IMR-90 (cell line): ENCODE measurements around the gene MGST2. TPM values are rescaled to one million over a fixed set of nuclear protein-coding genes. Genes with fewer than 3 reads are reported as not detected.

ENCODE experiments used
- ATAC-seq: fragments of 200-7000 bp; cut with Tn5 transposase; 2 replicates; pipeline ENCODE4 v1.9.1; 2020; ENCODE audit warnings: low read depth, mild to moderate bottlenecking, moderate library complexity
- BruUV-seq: library from RNA; stranded (reverse); fragments of 400-500 nt; replicated peaks from 2 replicates; lab custom pipeline; 2021; lab: Mats Ljungman, UMichigan
- CTCF ChIA-PET: fragments of 300-600 bp; formaldehyde crosslinking; extraction: SDS; loops from one replicate; lab custom pipeline; 2021; ENCODE audit warnings: antibody characterized with exemption; lab: Yijun Ruan, JAX
- POLR2A ChIA-PET: fragments of 300-600 bp; sonication (Branson Sonifier 250); formaldehyde crosslinking; loops from one replicate; lab custom pipeline; 2022; ENCODE audit warnings: antibody characterized with exemption; ENCODE audit not compliant: unreplicated experiment; lab: Charles Lee
- DNase-seq: peaks from one replicate; pipeline ENCODE4 v3.0.0; 2013
- H2AFZ ChIP-seq: replicated peaks from 2 replicates; pipeline ENCODE3; 2013; ENCODE audit warnings: low read length, mild to moderate bottlenecking; ENCODE audit not compliant: poor library complexity
- H2AK5ac ChIP-seq: 2 replicates; pipeline ENCODE4 v1.6.1; 2013; ENCODE audit warnings: low read depth, low read length, inconsistent platforms
- H2AK9ac ChIP-seq: replicated peaks from 2 replicates; pipeline ENCODE3; 2013; ENCODE audit warnings: mild to moderate bottlenecking, low read depth, low read length, moderate library complexity; ENCODE audit not compliant: poor library complexity
- H2BK120ac ChIP-seq: 2 replicates; pipeline ENCODE4 v1.6.1; 2013; ENCODE audit warnings: low read depth, low read length, inconsistent platforms
- H2BK15ac ChIP-seq: 3 replicates; pipeline ENCODE4 v1.6.1; 2013; ENCODE audit warnings: low read depth, low read length, inconsistent platforms
- H2BK20ac ChIP-seq: 2 replicates; pipeline ENCODE4 v1.6.1; 2013; ENCODE audit warnings: low read depth, mild to moderate bottlenecking, inconsistent platforms, low read length, moderate library complexity
- H2BK5ac ChIP-seq: 2 replicates; pipeline ENCODE4 v1.6.1; 2013; ENCODE audit warnings: mild to moderate bottlenecking, low read depth, low read length, inconsistent platforms; ENCODE audit not compliant: poor library complexity, severe bottlenecking
- H3K14ac ChIP-seq: replicated peaks from 2 replicates; pipeline ENCODE4 v1.6.1; 2013; ENCODE audit warnings: low read depth, low read length, inconsistent platforms
- H3K18ac ChIP-seq: 2 replicates; pipeline ENCODE4 v1.6.1; 2013; ENCODE audit warnings: low read depth, low read length, control low read depth
- H3K23ac ChIP-seq: 2 replicates; pipeline ENCODE4 v1.6.1; 2013; ENCODE audit warnings: low read depth, low read length, inconsistent platforms
- H3K27ac ChIP-seq: 2 replicates; pipeline ENCODE4 v1.5.1; 2013; ENCODE audit warnings: mild to moderate bottlenecking, control low read depth, low read length; ENCODE audit not compliant: insufficient read depth
- H3K27me3 ChIP-seq: 2 replicates; pipeline ENCODE4 v1.6.1; 2013; ENCODE audit warnings: low read length; ENCODE audit not compliant: control insufficient read depth, insufficient read depth
- H3K36me3 ChIP-seq: 2 replicates; pipeline ENCODE4 v1.6.1; 2013; ENCODE audit warnings: low read length, mixed read lengths; ENCODE audit not compliant: control insufficient read depth, insufficient read depth
- H3K4ac ChIP-seq: 2 replicates; pipeline ENCODE4 v1.6.1; 2013; ENCODE audit warnings: low read depth, low read length, inconsistent platforms
- H3K4me1 ChIP-seq: 2 replicates; pipeline ENCODE4 v1.6.1; 2013; ENCODE audit warnings: low read length, mixed read lengths; ENCODE audit not compliant: control insufficient read depth, insufficient read depth
- H3K4me2 ChIP-seq: 2 replicates; pipeline ENCODE4 v1.6.1; 2013; ENCODE audit warnings: low read depth, mild to moderate bottlenecking, control low read depth, low read length, moderate library complexity
- H3K4me3 ChIP-seq: 2 replicates; pipeline ENCODE4 v1.5.1; 2013; ENCODE audit warnings: low read depth, mild to moderate bottlenecking, control low read depth, low read length, moderate library complexity; ENCODE audit not compliant: insufficient read depth
- H3K56ac ChIP-seq: 2 replicates; pipeline ENCODE4 v1.6.1; 2013; ENCODE audit warnings: low read length, inconsistent platforms; ENCODE audit not compliant: insufficient read depth; ENCODE audit errors: extremely low read depth
- H3K79me1 ChIP-seq, 2 experiments: 2 replicates each; pipeline ENCODE4 v1.6.1; 2013; ENCODE audit warnings: low read length in 2 of 2, inconsistent platforms in 1 of 2, low read depth in 1 of 2
- H3K9ac ChIP-seq: 2 replicates; pipeline ENCODE4 v1.6.1; 2013; ENCODE audit warnings: low read depth, low read length, control low read depth
- H3K9me1 ChIP-seq: 2 replicates; pipeline ENCODE4 v1.6.1; 2013; ENCODE audit warnings: low read length, inconsistent platforms; ENCODE audit not compliant: insufficient read depth
- H3K9me3 ChIP-seq: 2 replicates; pipeline ENCODE4 v1.6.1; 2013; ENCODE audit warnings: low read length; ENCODE audit not compliant: control insufficient read depth, insufficient read depth
- H4K20me1 ChIP-seq: 2 replicates; pipeline ENCODE4 v1.6.1; 2013; ENCODE audit warnings: low read length, inconsistent platforms; ENCODE audit not compliant: insufficient read depth
- H4K5ac ChIP-seq: 2 replicates; pipeline ENCODE4 v1.6.1; 2013; ENCODE audit warnings: mild to moderate bottlenecking, low read depth, low read length, control low read depth
- H4K8ac ChIP-seq, 2 experiments: 2 replicates each; pipeline ENCODE4 v1.6.1; 2013; ENCODE audit warnings: low read depth in 2 of 2, low read length in 2 of 2, control low read depth in 1 of 2, inconsistent platforms in 1 of 2
- H4K91ac ChIP-seq: 2 replicates; pipeline ENCODE4 v1.6.1; 2013; ENCODE audit warnings: low read depth, low read length, inconsistent platforms; ENCODE audit not compliant: insufficient read depth
- BHLHE40 ChIP-seq: fragments of 150-350 bp; IDR thresholded peaks from 2 replicates; pipeline ENCODE4 v1.6.1; 2016; ENCODE audit warnings: mild to moderate bottlenecking, low read depth, low read length
- CEBPB ChIP-seq: IDR thresholded peaks from 2 replicates; pipeline ENCODE4 v1.6.1; 2012; ENCODE audit warnings: low read depth, low read length, improper control_type of control experiment
- CHD1 ChIP-seq: IDR thresholded peaks from 2 replicates; pipeline ENCODE4 v1.6.1; 2012; ENCODE audit warnings: low read depth, low read length, improper control_type of control experiment
- ELK1 ChIP-seq: fragments of 150-350 bp; IDR thresholded peaks from 2 replicates; pipeline ENCODE4 v1.6.1; 2016; ENCODE audit warnings: low read depth, mild to moderate bottlenecking, low read length, moderate library complexity, borderline replicate concordance
- FOS ChIP-seq: fragments of 150-350 bp; IDR thresholded peaks from 2 replicates; pipeline ENCODE4 v1.6.1; 2016; ENCODE audit warnings: low read depth, low read length
- MAZ ChIP-seq: IDR thresholded peaks from 2 replicates; pipeline ENCODE4 v1.6.1; 2012; ENCODE audit warnings: low read depth, mild to moderate bottlenecking, low read length, improper control_type of control experiment, moderate library complexity, borderline replicate concordance
- MXI1 ChIP-seq: IDR thresholded peaks from 2 replicates; pipeline ENCODE4 v1.6.1; 2012; ENCODE audit warnings: low read depth, mild to moderate bottlenecking, low read length, moderate library complexity, borderline replicate concordance
- NFE2L2 ChIP-seq: fragments of 150-350 bp; IDR thresholded peaks from 2 replicates; pipeline ENCODE4 v1.6.1; 2016; ENCODE audit warnings: low read depth, mild to moderate bottlenecking, low read length
- POLR2A ChIP-seq: IDR thresholded peaks from 2 replicates; pipeline ENCODE4 v1.6.1; 2012; ENCODE audit warnings: mild to moderate bottlenecking, low read depth, low read length
- RAD21 ChIP-seq: IDR thresholded peaks from 2 replicates; pipeline ENCODE4 v1.6.1; 2012; ENCODE audit warnings: low read length, improper control_type of control experiment
- RCOR1 ChIP-seq: IDR thresholded peaks from 2 replicates; pipeline ENCODE4 v1.6.1; 2012; ENCODE audit warnings: mild to moderate bottlenecking, low read length, improper control_type of control experiment; ENCODE audit not compliant: insufficient replicate concordance
- RFX5 ChIP-seq: IDR thresholded peaks from 2 replicates; pipeline ENCODE4 v1.8.0; 2012; ENCODE audit warnings: low read depth, mild to moderate bottlenecking, low read length, moderate library complexity
- SMC3 ChIP-seq: fragments of 150-350 bp; IDR thresholded peaks from 2 replicates; pipeline ENCODE4 v1.6.1; 2016; ENCODE audit warnings: low read depth, mild to moderate bottlenecking, antibody characterized with exemption, low read length, moderate library complexity
- USF2 ChIP-seq: fragments of 150-350 bp; IDR thresholded peaks from 2 replicates; pipeline ENCODE4 v1.6.1; 2017; ENCODE audit warnings: mild to moderate bottlenecking, antibody characterized with exemption, low read length, low read depth
- WGBS, 2 experiments: methylation state at CpG; one replicate each; pipeline versions ENCODE4 v1.1.5 to v1.1.7; 2013; ENCODE audit warnings: missing lambda C conversion rate in 2 of 2; ENCODE audit not compliant: insufficient read length in 1 of 2; ENCODE audit errors: extremely low coverage in 2 of 2; 5-methylcytosine and 5-hydroxymethylcytosine counted together
- dilution Hi-C: fragments of 300-500 bp; cut with HindIII; formaldehyde crosslinking; loops from one replicate; pipeline ENCODE4 v1.14.3; 2018; ENCODE audit warnings: low sequenced_read_pairs; ENCODE audit not compliant: unreplicated experiment
- in situ Hi-C: fragments of 300-500 bp; cut with MboI; formaldehyde crosslinking; loops from 3 replicates; pipeline ENCODE4 v1.14.3; 2019; ENCODE audit warnings: low sequenced_read_pairs, inconsistent platforms, mixed read lengths
- intact Hi-C: fragments of 100-400 bp; cut with micrococcal nuclease; formaldehyde crosslinking; loops from 2 replicates; pipeline ENCODE4 v1.10.0; 2022
- polyA plus RNA-seq, 3 experiments: library from polyadenylated mRNA; depleted of rRNA; stranded (reverse); fragments of >200 nt; gene quantifications; 2 replicates each; pipeline ENCODE4 v1.2.3, GENCODE V29; 2012; ENCODE audit warnings: low replicate concordance in 1 of 3
- total RNA-seq: library from RNA; depleted of rRNA; stranded (reverse); fragments of >200 nt; gene quantifications from 2 replicates; pipeline ENCODE4 v1.2.3, GENCODE V29; 2012

MGST2 gene
- total and polyA plus RNA-seq, 2 of the 4 experiments (the other 2 are of a cell fraction) = 4.8 to 10.5 TPM

- TF ChIP-seq RAD21 (no peak), NFE2L2 (no peak)
Measured at GRCh38 chr4:139666735-139667281, 1.2 kb downstream of the MGST2 start (continued).

GRCh38 chr4:139668036-139668435, 2.4 kb downstream of the MGST2 start:
- Histone ChIP-seq H3K4ac (no peak overlapping the region), H3K36me3 (no peaks in the 10 kb centered on the region), H3K4me2 (no peak overlapping the region), H4K91ac (no peak overlapping the region), H2AK5ac (no peak overlapping the region), H2AFZ (no peak overlapping the region), H3K56ac (no peak overlapping the region), H3K4me1 (peaks cover 2% of the 10 kb centered on the region; the same call in 1 of the 2 replicates), H3K4me3 (no peak overlapping the region), H3K79me1 (0 out of 4 replicates have a peak, but pooled peaks cover 0 to 4% of the 10 kb centered on the region in 2 experiments), H3K23ac (no peak overlapping the region), H4K20me1 (no peaks in the 10 kb centered on the region), H4K5ac (no peak overlapping the region), H2BK5ac (no peak overlapping the region), H2BK20ac (no peak overlapping the region), H3K9me1 (0 out of 2 replicates have a peak, but pooled peaks cover 3% of the 10 kb centered on the region), H3K9me3 (no peaks in the 10 kb centered on the region), H3K27ac (no peak overlapping the region), H3K27me3 (no peaks in the 10 kb centered on the region), H2AK9ac (no peak overlapping the region), H3K9ac (no peak overlapping the region), H3K14ac (no peak overlapping the region), H2BK15ac (no peak overlapping the region), H4K8ac (no peak overlapping the region), H3K18ac (no peak overlapping the region), H2BK120ac (no peak overlapping the region)
- dilution Hi-C loops (no loop called here), intact Hi-C loops (no loop called here), in situ Hi-C loops (no loop called here)
- ATAC-seq (no peak), DNase-seq (no peak)
- BruUV-seq = no TSS peak
- ChIA-PET POLR2A (no interaction called here), CTCF (no interaction called here)
- WGBS, 2 experiments = no CpG with 5 or more reads among the region's 2 CpGs
- TF ChIP-seq SMC3 = no peak
- TF ChIP-seq MAZ = no peak
- TF ChIP-seq USF2 = no peak
- TF ChIP-seq CHD1 = no peak
- TF ChIP-seq ELK1 = no peak
- no peak for TF ChIP-seq RFX5
- no peak for TF ChIP-seq CEBPB
- no peak for TF ChIP-seq MXI1
- no peak for TF ChIP-seq RCOR1
- TF ChIP-seq FOS = no peak
- TF ChIP-seq NFE2L2 = no peak
- no peak for TF ChIP-seq POLR2A
- no peak for TF ChIP-seq RAD21
- TF ChIP-seq BHLHE40 = no peak
